ENCODE measurements around the gene UQCR11.

DNA sequence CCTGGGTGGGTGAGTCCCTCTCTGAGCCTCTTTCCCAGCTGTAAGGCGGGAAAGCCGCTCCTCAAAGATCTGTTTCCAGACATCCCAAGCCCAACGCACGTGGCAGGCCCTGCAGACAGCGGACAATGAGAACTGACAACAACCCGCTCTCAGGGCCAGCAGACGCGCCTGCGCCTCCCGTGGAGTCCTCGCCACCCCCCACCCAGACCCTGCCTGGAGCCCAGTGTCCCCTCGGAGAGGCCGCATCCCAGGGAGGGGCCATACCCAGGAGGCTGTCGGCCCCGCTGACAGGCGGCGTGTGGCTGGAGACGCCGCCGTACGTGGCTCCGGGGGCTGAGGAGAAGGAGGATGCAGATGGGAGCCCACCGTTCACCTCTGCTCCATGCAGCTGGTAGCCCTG, 16.3 kb upstream of the UQCR11 start:
- TF ChIP-seq, protein P1, sequence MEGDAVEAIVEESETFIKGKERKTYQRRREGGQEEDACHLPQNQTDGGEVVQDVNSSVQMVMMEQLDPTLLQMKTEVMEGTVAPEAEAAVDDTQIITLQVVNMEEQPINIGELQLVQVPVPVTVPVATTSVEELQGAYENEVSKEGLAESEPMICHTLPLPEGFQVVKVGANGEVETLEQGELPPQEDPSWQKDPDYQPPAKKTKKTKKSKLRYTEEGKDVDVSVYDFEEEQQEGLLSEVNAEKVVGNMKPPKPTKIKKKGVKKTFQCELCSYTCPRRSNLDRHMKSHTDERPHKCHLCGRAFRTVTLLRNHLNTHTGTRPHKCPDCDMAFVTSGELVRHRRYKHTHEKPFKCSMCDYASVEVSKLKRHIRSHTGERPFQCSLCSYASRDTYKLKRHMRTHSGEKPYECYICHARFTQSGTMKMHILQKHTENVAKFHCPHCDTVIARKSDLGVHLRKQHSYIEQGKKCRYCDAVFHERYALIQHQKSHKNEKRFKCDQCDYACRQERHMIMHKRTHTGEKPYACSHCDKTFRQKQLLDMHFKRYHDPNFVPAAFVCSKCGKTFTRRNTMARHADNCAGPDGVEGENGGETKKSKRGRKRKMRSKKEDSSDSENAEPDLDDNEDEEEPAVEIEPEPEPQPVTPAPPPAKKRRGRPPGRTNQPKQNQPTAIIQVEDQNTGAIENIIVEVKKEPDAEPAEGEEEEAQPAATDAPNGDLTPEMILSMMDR (IDR thresholded peaks at IDR 0.05): no peak
- TF ChIP-seq ZFX (IDR thresholded peaks at IDR 0.05; ENCODE audit: borderline replicate concordance): no peak

Data from 22Rv1 (cell line).